Pulmonary artery endothelial cell (primary cell): Measurements from ENCODE around the gene EED. TPM values are rescaled to one million over a fixed set of nuclear protein-coding genes. Genes with fewer than 3 reads are reported as not detected.

Experiments used
- DNase-seq: peaks from one replicate; pipeline ENCODE4 v3.0.0-alpha.2; 2011; ENCODE audit warnings: low read depth, low spot score
- total RNA-seq: library from RNA; depleted of rRNA; stranded (reverse); fragments of >200 nt; gene quantifications from 2 replicates; pipeline ENCODE4 v1.2.3, GENCODE V29; 2014

EED gene
- total RNA-seq: 18.7 and 27.7 TPM in 2 replicates

GRCh38 chr11:86244522-86245368 is at the start of gene EED:
EED (plus strand) TSS chr11:86244753; CDS start chr11:86245230, 477 bp downstream.
- peak; percentile 83 for DNase-seq

GRCh38 chr11:86194998-86195397 is 49.6 kb upstream of the EED start:
- no peak for DNase-seq

DNA sequence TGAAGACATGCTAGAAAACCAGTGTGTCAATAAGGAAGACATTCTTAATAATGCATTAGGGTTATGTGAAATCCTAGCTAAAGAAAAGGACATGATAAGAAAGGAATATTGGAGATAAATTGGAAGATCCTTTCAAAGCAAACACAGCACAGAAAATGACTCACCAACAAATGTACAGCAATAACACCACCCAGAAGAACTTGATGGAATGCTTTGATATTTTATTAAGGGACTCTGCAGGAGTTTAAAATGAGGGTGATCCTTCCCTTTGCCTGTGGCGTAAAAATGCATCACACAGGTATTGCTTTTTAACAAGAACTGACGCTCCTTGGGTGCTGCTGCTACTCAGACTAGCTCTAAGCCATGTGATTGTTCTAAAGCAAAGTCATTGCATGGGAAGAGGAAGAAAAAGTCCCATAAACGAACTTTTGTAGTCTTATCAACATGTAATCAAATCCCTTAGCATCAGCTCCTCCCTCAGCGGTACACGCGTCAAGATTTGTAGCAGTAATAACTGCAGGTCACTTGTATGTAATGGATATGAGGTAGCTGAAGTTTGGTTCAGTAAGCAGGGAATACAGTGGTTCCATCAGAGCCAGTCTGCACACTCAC is 48.4 kb upstream of the EED start:
- DNase-seq: no peak

GRCh38 chr11:86196913-86197312 is 47.6 kb upstream of the EED start:
- DNase-seq: no peak

DNA sequence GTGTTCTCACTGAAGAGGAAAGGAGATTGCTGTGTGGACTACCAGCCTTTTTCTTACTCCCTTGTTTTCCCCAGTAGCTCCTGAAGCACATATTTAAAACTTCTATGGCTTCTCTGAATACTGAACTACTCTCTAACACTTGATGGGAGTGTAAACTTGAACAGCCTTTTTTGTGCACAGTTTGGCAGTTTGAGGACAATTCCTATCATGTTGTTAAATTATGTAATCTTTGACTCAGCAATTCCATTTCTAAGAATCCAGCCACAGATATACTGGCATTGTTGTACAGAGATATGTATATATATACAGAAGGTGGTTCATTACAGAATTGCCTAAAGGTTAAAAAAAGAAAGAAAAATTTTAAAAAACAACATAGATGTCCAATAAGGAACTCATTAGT is 47.1 kb upstream of the EED start:
- no peak for DNase-seq

- DNase-seq: no peak
Observed at GRCh38 chr11:86198139-86198538, 46.4 kb upstream of the EED start.

GRCh38 chr11:86199354-86199753 is 45.2 kb upstream of the EED start:
- no peak for DNase-seq

GRCh38 chr11:86201371-86201884 is 43.1 kb upstream of the EED start:
- no peak for DNase-seq

GRCh38 chr11:86202013-86202336 is 42.6 kb upstream of the EED start:
- no peak for DNase-seq

DNA sequence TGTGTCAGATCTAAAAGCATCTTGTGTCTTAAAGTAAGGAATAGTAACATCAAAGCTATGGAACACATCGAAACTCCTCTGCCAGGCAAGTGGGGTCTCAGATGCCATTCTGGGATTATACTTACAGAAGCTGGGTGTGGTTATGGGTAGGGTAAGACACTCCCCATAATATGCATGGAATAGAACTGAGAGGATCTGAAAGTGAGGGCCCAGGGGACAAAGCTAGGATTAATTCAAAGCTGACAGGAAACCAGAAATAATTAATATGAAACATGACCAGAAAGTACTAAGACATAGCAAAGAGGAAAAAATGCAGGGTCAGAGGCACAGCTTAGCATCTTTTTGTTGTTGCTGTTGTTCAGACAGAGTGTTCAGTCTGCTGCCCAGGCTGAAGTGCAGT is 40.2 kb upstream of the EED start:
- no peak for DNase-seq

DNA sequence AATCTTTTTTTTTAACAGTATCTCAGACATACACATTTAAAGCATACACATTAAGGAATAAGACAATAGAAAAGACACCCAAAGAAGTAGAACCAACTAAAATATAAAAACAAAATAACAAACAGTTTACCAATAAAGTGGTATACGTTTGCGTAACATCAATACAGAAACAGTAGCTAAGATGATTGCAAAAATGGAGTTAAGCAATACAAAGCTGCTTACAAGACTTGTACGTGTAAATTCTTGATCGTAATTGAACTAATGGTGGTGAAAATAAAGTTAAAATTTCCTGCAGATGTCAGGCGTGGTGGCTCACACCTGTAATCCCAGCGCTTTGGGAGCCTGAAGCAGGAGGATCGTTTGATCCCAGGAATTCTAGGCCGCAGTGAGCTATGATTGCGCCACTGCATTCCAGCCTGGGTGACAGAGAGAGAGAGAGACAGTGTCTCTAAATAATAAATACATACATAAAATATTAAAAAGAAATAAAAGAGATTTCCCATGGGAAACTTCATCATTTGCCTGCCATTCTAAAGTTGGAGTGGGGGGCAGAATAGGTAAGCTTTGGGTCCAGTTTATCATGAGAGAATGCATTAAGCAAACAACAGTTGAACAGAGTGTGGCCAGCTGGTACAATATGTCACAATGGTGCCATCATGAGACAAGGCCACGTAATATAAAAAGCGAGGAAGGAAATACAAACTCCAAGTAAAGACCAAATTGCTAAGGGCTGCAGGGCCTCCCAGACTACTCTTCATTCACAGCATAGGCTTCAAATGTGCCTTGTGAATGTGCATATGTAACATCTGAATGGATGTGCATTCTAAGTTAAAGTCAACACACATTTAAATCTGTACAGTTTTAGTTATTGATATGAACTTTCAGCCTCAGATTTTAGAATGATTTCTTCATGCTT is 38.9 kb upstream of the EED start:
- no peak for DNase-seq

DNA sequence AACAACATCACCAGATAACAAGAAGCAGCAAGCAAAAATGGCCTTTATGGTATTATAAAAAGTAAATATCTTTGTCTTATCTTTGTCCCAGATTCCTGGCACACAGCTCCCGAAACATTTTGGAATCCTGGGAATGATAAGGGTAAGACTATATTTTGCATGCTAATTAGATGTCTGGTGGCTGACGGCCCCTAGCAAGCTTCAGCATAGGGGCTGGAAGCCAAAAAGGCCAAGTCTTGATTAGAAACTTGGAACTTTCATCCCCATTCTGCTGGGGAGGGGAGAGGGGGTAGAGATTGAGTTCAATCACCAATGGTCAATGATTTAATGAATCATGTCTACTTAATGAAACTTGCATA is 38.2 kb upstream of the EED start:
- DNase-seq: no peak

GRCh38 chr11:86207413-86207812 is 37.1 kb upstream of the EED start:
- no peak for DNase-seq

DNA sequence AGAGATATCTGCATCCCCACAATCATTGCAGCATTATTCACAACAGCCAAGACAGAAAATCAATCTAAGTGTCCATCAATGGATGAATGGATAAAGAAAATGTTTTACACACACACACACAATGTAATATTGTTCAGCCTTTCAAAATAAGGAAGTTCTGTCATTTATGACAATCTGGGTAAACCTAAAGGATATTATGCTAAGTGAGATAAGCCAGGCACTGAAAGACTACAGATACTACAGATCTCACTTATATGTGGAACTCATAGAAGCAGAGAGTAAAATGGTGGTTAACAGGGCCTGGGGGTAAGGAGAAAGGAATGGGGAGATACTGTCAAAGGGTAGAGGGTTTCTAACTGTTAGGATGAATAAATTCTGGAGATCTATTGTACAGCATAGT is 36.0 kb upstream of the EED start:
- no peak for DNase-seq

- DNase-seq: no peak
Observed at GRCh38 chr11:86209806-86210657, 34.5 kb upstream of the EED start.

DNA sequence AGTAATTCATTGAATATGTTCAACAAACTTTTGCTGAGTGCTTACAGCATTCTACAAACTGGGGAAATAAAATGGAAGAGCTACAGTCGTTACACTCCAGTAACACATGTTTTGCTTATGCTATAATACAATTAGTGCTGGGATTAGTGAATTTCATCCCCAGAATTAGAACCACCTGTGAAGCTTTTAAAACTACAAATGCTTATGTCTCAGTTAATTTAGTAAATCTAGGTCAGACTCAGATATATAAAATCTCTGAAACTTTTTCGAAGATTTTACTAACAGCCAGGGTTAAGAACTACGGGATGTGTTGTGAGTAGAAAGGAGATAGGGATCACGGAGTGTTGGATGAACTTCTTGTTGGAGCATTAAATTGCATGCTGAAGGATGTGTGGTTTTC is 33.7 kb upstream of the EED start:
- DNase-seq: no peak

- no peak for DNase-seq
Observed at GRCh38 chr11:86211619-86212018, 32.9 kb upstream of the EED start.

- DNase-seq: no peak
Observed at GRCh38 chr11:86212019-86212611, 32.4 kb upstream of the EED start.

- no peak for DNase-seq
Observed at GRCh38 chr11:86214710-86215109, 29.8 kb upstream of the EED start.
